H9 (cell line): ENCODE results near the gene SETDB2. TPM values are rescaled to one million over a fixed set of nuclear protein-coding genes. Genes with fewer than 3 reads are reported as not detected.

ENCODE experiments used
- DNase-seq: peaks from one replicate; pipeline ENCODE4 v3.0.0-alpha.2; 2017
- H2AFZ ChIP-seq: one replicate; pipeline ENCODE4 v1.6.1; 2013; ENCODE audit warnings: mild to moderate bottlenecking, low read length, control low read depth, moderate library complexity
- H2AK5ac ChIP-seq: 2 replicates; pipeline ENCODE4 v1.6.1; 2013; ENCODE audit warnings: low read length, control low read depth, mixed read lengths; ENCODE audit not compliant: insufficient read length
- H2BK120ac ChIP-seq: one replicate; pipeline ENCODE4 v1.6.1; 2013; ENCODE audit warnings: low read depth, mild to moderate bottlenecking, low read length, control low read depth, inconsistent platforms; ENCODE audit not compliant: poor library complexity, severe bottlenecking
- H2BK12ac ChIP-seq: 2 replicates; pipeline ENCODE4 v1.6.1; 2013; ENCODE audit warnings: low read length, control low read depth, mixed read lengths, low read depth; ENCODE audit not compliant: insufficient read length
- H2BK15ac ChIP-seq: 2 replicates; pipeline ENCODE4 v1.6.1; 2013; ENCODE audit warnings: low read depth, low read length, control low read depth
- H2BK20ac ChIP-seq: one replicate; pipeline ENCODE4 v1.6.1; 2013; ENCODE audit warnings: low read depth, mild to moderate bottlenecking, low read length, control low read depth, inconsistent platforms; ENCODE audit not compliant: poor library complexity, severe bottlenecking
- H2BK5ac ChIP-seq: 2 replicates; pipeline ENCODE4 v1.6.1; 2013; ENCODE audit warnings: low read length, control low read depth, mixed read lengths; ENCODE audit not compliant: insufficient read length
- H3K14ac ChIP-seq: 2 replicates; pipeline ENCODE4 v1.6.1; 2013; ENCODE audit warnings: low read length, control low read depth; ENCODE audit not compliant: insufficient read depth
- H3K18ac ChIP-seq: 2 replicates; pipeline ENCODE4 v1.6.1; 2013; ENCODE audit warnings: low read depth, mild to moderate bottlenecking, mixed read lengths, low read length, control low read depth; ENCODE audit not compliant: insufficient read length
- H3K23ac ChIP-seq: 2 replicates; pipeline ENCODE4 v1.6.1; 2013; ENCODE audit warnings: low read length, control low read depth, mixed read lengths, low read depth; ENCODE audit not compliant: insufficient read length
- H3K23me2 ChIP-seq: 2 replicates; pipeline ENCODE4 v1.6.1; 2013; ENCODE audit warnings: low read depth, mild to moderate bottlenecking, mixed read lengths, low read length, control low read depth; ENCODE audit not compliant: insufficient read length, poor library complexity, severe bottlenecking
- H3K27ac ChIP-seq: 2 replicates; pipeline ENCODE4 v1.5.1; 2013; ENCODE audit warnings: low read length, control low read depth, mixed read lengths, low read depth; ENCODE audit not compliant: insufficient read length
- H3K27me3 ChIP-seq: 2 replicates; pipeline ENCODE4 v1.6.1; 2013; ENCODE audit warnings: low read length, control low read depth, inconsistent platforms; ENCODE audit not compliant: insufficient read depth
- H3K4ac ChIP-seq: 2 replicates; pipeline ENCODE4 v1.6.1; 2013; ENCODE audit warnings: low read depth, mild to moderate bottlenecking, control low read depth, inconsistent platforms, low read length, moderate library complexity
- H3K4me1 ChIP-seq: 2 replicates; pipeline ENCODE4 v1.6.1; 2013; ENCODE audit warnings: low read length, control low read depth, inconsistent platforms; ENCODE audit not compliant: insufficient read depth
- H3K4me2 ChIP-seq: 2 replicates; pipeline ENCODE4 v1.6.1; 2013; ENCODE audit warnings: low read length, control low read depth, mixed read lengths; ENCODE audit not compliant: insufficient read length, insufficient read depth
- H3K56ac ChIP-seq: 2 replicates; pipeline ENCODE4 v1.6.1; 2013; ENCODE audit warnings: low read depth, mild to moderate bottlenecking, mixed read lengths, low read length, control low read depth; ENCODE audit not compliant: insufficient read length
- H3K79me1 ChIP-seq: 2 replicates; pipeline ENCODE4 v1.6.1; 2013; ENCODE audit warnings: low read depth, mild to moderate bottlenecking, moderate library complexity, low read length, control low read depth, inconsistent platforms; ENCODE audit not compliant: insufficient read depth, poor library complexity, severe bottlenecking
- H3K79me2 ChIP-seq: 2 replicates; pipeline ENCODE4 v1.6.1; 2013; ENCODE audit warnings: low read length, control low read depth, inconsistent platforms; ENCODE audit not compliant: insufficient read depth
- H3K9ac ChIP-seq: 2 replicates; pipeline ENCODE4 v1.6.1; 2013; ENCODE audit warnings: low read length, control low read depth, mixed read lengths; ENCODE audit not compliant: insufficient read length; ENCODE audit errors: extremely low read depth
- H3K9me3 ChIP-seq: one replicate; pipeline ENCODE4 v1.6.1; 2013; ENCODE audit warnings: low read depth, low read length, inconsistent platforms; ENCODE audit not compliant: control insufficient read depth
- H3T11ph ChIP-seq: one replicate; pipeline ENCODE4 v1.6.1; 2013; ENCODE audit warnings: mild to moderate bottlenecking, low read length, control low read depth, inconsistent platforms
- H4K20me1 ChIP-seq: one replicate; pipeline ENCODE4 v1.6.1; 2013; ENCODE audit not compliant: control insufficient read depth, insufficient read length, insufficient read depth
- H4K5ac ChIP-seq: 2 replicates; pipeline ENCODE4 v1.6.1; 2013; ENCODE audit warnings: low read depth, mild to moderate bottlenecking, mixed read lengths, low read length, control low read depth; ENCODE audit not compliant: insufficient read length
- H4K8ac ChIP-seq: replicated peaks from 2 replicates; pipeline ENCODE4 v1.6.1; 2013; ENCODE audit warnings: low read length, control low read depth, mixed read lengths, low read depth; ENCODE audit not compliant: insufficient read length
- H4K91ac ChIP-seq: 2 replicates; pipeline ENCODE4 v1.6.1; 2013; ENCODE audit warnings: low read depth, mild to moderate bottlenecking, moderate library complexity, mixed read lengths, low read length, control low read depth; ENCODE audit not compliant: insufficient read length
- H3K27ac Mint-ChIP-seq, 3 experiments: 2 replicates in 2 of 3; 3 replicates in 1 of 3; pipeline ENCODE4 v1.8.0; 2020 to 2021; ENCODE audit warnings: mixed read lengths in 3 of 3, mild to moderate bottlenecking in 1 of 3, moderate library complexity in 1 of 3
- H3K27me3 Mint-ChIP-seq: 2 replicates; pipeline ENCODE4 v1.8.0; 2021; ENCODE audit warnings: low read depth, mild to moderate bottlenecking, moderate library complexity, mixed read lengths
- H3K36me3 Mint-ChIP-seq, 3 experiments: 2 replicates in 2 of 3; 3 replicates in 1 of 3; pipeline ENCODE4 v1.8.0; 2020 to 2021; ENCODE audit warnings: low read depth in 3 of 3, mixed read lengths in 3 of 3; ENCODE audit not compliant: insufficient read depth in 1 of 3
- H3K4me1 Mint-ChIP-seq, 2 experiments: 2 replicates each; pipeline ENCODE4 v1.8.0; 2020; ENCODE audit warnings: mixed read lengths in 2 of 2
- H3K4me3 Mint-ChIP-seq, 2 experiments: 2 replicates in 1 of 2; 3 replicates in 1 of 2; pipeline ENCODE4 v1.8.0; 2020 to 2021; ENCODE audit warnings: mild to moderate bottlenecking in 2 of 2, mixed read lengths in 2 of 2, moderate library complexity in 1 of 2
- H3K9me3 Mint-ChIP-seq, 2 experiments: 2 replicates in 1 of 2; 3 replicates in 1 of 2; pipeline ENCODE4 v1.8.0; 2020; ENCODE audit warnings: mild to moderate bottlenecking in 2 of 2, mixed read lengths in 2 of 2, moderate library complexity in 1 of 2
- CTCF ChIP-seq: fragments of 200-600 bp; sonication (generic); conservative IDR thresholded peaks from 3 replicates; pipeline ENCODE4 v1.8.0; 2021; ENCODE audit warnings: antibody characterized with exemption, mild to moderate bottlenecking
- WGBS: extraction: QIAGEN DNeasy Blood & Tissue Kit; methylation state at CpG from one replicate; pipeline ENCODE4 v1.1.7; 2013; ENCODE audit warnings: missing lambda C conversion rate, low lambda C conversion rate, mixed read lengths; ENCODE audit not compliant: insufficient read length; ENCODE audit errors: extremely low coverage; 5-methylcytosine and 5-hydroxymethylcytosine counted together
- total RNA-seq: library from RNA; stranded (reverse); gene quantifications from 2 replicates; pipeline ENCODE4 v1.2.1, GENCODE V29; 2021

SETDB2 gene
- total RNA-seq, 1 experiment from 2014 or later: 5.7 TPM

- no peak overlapping the region for H3K4me2 ChIP-seq
- no CpG with 5 or more reads among the region's 5 CpGs for WGBS
- no peak overlapping the region for H3K56ac ChIP-seq
- no peak overlapping the region for H3K18ac ChIP-seq
- no peaks in the 10 kb centered on the region for H3K4me1 ChIP-seq
- H3K23ac ChIP-seq: no peak overlapping the region
- no peak overlapping the region for H3K27ac ChIP-seq
- no peak overlapping the region for H2BK5ac ChIP-seq
- no peak overlapping the region for H2AFZ ChIP-seq
- H3K9ac ChIP-seq: no peak overlapping the region
- H3T11ph ChIP-seq: no peak overlapping the region
- no peak overlapping the region for H2BK120ac ChIP-seq
- H3K14ac ChIP-seq: no peak overlapping the region
- H3K4me3 Mint-ChIP-seq: no peak overlapping the region
- no peak overlapping the region for H2BK12ac ChIP-seq
- no peak overlapping the region for H4K91ac ChIP-seq
- no peak overlapping the region for H2BK15ac ChIP-seq
- H4K20me1 ChIP-seq: no peaks in the 10 kb centered on the region
- no peak overlapping the region for H2AK5ac ChIP-seq
- no peaks in the 10 kb centered on the region for H3K9me3 Mint-ChIP-seq
- H4K8ac ChIP-seq: no peak overlapping the region
- no peaks in the 10 kb centered on the region for H3K27me3 ChIP-seq
- no peak overlapping the region for H3K27ac Mint-ChIP-seq
- H4K5ac ChIP-seq: no peak overlapping the region
- no peak for DNase-seq
- no peaks in the 10 kb centered on the region for H3K23me2 ChIP-seq
- no peak for TF ChIP-seq CTCF
- no peaks in the 10 kb centered on the region for H3K79me2 ChIP-seq
- H3K4me1 Mint-ChIP-seq: no peaks in the 10 kb centered on the region
- no peak overlapping the region for H2BK20ac ChIP-seq
- no peak overlapping the region for H3K4ac ChIP-seq
- no peaks in the 10 kb centered on the region for H3K27me3 Mint-ChIP-seq
- H3K36me3 Mint-ChIP-seq: peaks cover 1 to 10% (median 2%) of the 10 kb centered on the region in 3 experiments; a peak in 4 of 7 replicates
- H3K79me1 ChIP-seq: no peaks in the 10 kb centered on the region
- no peaks in the 10 kb centered on the region for H3K9me3 ChIP-seq
Measured at GRCh38 chr13:49524740-49525501, 80.8 kb downstream of the SETDB2 start.
